GM12872 (cell line): Measurements from ENCODE around the gene URM1.

ENCODE experiments used
- CTCF ChIP-seq: IDR thresholded peaks from 3 replicates; pipeline ENCODE4 v1.5.1; 2011; ENCODE audit warnings: low read depth, mild to moderate bottlenecking, low read length, moderate library complexity; ENCODE audit not compliant: insufficient read depth

URM1 gene

GRCh38 chr9:128421482-128421996 lies 50.4 kb downstream of the URM1 start:
- TF ChIP-seq CTCF: no peak

GRCh38 chr9:128422783-128423150 lies 51.6 kb downstream of the URM1 start:
- TF ChIP-seq CTCF: no peak

GRCh38 chr9:128424268-128424780 lies 53.1 kb downstream of the URM1 start:
- TF ChIP-seq CTCF: no peak

GRCh38 chr9:128428644-128429512 lies 57.7 kb downstream of the URM1 start:
- no peak for TF ChIP-seq CTCF

- no peak for TF ChIP-seq CTCF
These were observed 58.4 kb downstream of the URM1 start for GRCh38 chr9:128429513-128430086.

- no peak for TF ChIP-seq CTCF
These were observed 60.0 kb downstream of the URM1 start for GRCh38 chr9:128431207-128431606.

GRCh38 chr9:128434340-128434739 lies 63.2 kb downstream of the URM1 start:
- no peak for TF ChIP-seq CTCF
